ENCODE results near the gene ERCC1. TPM values are rescaled to one million over a fixed set of nuclear protein-coding genes. Genes with fewer than 3 reads are reported as not detected.

ERCC1 gene
- total and polyA plus RNA-seq, 9 donors: 41.1 to 98.6 (median 83.1) TPM

DNA sequence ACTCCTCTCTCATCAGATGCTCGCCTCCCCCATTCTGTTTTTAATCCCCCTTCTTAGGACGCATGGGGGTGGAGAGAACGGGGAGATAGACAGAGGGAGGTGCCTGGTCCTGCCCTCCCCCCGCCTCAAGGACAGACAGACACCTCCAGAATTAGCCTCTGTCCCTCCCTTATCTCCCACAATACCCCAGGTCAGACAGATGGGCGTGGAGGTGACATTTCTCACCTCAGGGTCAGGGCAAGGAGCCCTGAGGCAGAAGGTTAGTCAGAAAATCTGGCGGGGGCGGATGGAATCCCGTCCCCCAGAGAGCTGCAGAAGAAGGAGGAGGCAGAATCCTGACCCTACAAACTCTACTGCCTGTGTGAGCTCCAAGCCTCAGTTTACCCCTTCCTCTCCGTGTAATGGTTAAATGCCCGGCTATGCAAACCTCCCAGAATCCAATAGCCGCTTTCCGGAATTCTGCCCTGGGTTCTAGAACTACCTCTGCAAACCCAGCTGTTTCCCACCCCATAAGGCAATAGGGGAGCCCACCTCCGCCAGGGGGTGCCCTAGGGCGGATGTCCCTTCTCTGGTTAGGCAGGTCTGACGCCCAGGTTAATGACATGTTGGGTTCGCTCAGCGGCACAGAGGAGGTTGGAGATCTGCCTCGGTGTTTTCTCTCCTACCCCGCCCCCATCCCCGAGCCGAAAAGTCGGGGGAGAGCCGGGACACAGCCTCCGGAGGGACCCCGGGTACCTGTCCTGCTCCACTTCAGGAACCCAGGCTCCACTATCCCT, 19.7 kb downstream of the ERCC1 start:
- no peak overlapping the region for H3K27ac ChIP-seq
- H3K4me3 ChIP-seq: peak overlapping the region; percentile 48
- H3K9me3 ChIP-seq: no peaks in the 10 kb centered on the region
- no peaks in the 10 kb centered on the region for H3K36me3 ChIP-seq
- H3K4me1 ChIP-seq (ENCODE audit: insufficient read depth): peaks cover 3% of the 10 kb centered on the region
- H3K27me3 ChIP-seq: no peaks in the 10 kb centered on the region
- DNase-seq: peak in 3 of 5 donors; percentile 52 to 63 (median 60)
- TF ChIP-seq EP300 (IDR thresholded peaks at IDR 0.05) (no peak), POLR2A (IDR thresholded peaks at IDR 0.05) (no peak)
- TF ChIP-seq, protein P1, sequence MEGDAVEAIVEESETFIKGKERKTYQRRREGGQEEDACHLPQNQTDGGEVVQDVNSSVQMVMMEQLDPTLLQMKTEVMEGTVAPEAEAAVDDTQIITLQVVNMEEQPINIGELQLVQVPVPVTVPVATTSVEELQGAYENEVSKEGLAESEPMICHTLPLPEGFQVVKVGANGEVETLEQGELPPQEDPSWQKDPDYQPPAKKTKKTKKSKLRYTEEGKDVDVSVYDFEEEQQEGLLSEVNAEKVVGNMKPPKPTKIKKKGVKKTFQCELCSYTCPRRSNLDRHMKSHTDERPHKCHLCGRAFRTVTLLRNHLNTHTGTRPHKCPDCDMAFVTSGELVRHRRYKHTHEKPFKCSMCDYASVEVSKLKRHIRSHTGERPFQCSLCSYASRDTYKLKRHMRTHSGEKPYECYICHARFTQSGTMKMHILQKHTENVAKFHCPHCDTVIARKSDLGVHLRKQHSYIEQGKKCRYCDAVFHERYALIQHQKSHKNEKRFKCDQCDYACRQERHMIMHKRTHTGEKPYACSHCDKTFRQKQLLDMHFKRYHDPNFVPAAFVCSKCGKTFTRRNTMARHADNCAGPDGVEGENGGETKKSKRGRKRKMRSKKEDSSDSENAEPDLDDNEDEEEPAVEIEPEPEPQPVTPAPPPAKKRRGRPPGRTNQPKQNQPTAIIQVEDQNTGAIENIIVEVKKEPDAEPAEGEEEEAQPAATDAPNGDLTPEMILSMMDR (IDR thresholded peaks at IDR 0.05): no peak
- whole genome bisulfite sequencing, 3 donors: 17 to 25% (median 21%) methylated on average over 25 of the region's 25 CpGs
- intact Hi-C loops (cut with DNase I): no loop called here

DNA sequence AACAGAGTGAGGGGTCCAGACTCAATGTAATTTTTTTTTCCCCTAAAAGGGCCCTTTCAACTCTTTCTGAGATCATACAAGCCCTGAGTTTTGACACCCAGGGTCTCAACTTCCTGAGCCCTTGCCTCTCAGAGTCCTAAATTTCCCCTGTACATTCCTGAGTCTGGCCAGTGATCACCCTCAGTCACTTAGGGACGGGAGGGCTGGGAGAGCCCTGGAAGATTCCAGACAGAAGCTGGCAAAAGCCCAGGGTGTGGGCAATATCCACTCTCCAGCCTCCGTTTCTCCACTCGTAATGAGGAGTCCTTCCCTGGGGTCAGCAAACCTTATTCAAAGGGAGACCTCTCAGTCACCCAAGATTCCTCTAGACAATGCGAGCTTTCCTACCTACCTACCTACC, 20.4 kb downstream of the ERCC1 start:
- Histone ChIP-seq H3K27me3 (no peaks in the 10 kb centered on the region), H3K4me1 (ENCODE audit: insufficient read depth) (peaks cover 5% of the 10 kb centered on the region), H3K36me3 (no peaks in the 10 kb centered on the region), H3K27ac (no peak overlapping the region), H3K9me3 (no peaks in the 10 kb centered on the region), H3K4me3 (no peak overlapping the region)
- WGBS, 3 donors: 50 to 65% (median 58%) methylated on average over 4 of the region's 4 CpGs
- intact Hi-C loops (cut with DNase I): no loop called here
- no peak for TF ChIP-seq POLR2A (IDR thresholded peaks at IDR 0.05)
- TF ChIP-seq, protein P1 (IDR thresholded peaks at IDR 0.05): no peak
- TF ChIP-seq EP300 (IDR thresholded peaks at IDR 0.05): no peak
- DNase-seq: no peak

DNA sequence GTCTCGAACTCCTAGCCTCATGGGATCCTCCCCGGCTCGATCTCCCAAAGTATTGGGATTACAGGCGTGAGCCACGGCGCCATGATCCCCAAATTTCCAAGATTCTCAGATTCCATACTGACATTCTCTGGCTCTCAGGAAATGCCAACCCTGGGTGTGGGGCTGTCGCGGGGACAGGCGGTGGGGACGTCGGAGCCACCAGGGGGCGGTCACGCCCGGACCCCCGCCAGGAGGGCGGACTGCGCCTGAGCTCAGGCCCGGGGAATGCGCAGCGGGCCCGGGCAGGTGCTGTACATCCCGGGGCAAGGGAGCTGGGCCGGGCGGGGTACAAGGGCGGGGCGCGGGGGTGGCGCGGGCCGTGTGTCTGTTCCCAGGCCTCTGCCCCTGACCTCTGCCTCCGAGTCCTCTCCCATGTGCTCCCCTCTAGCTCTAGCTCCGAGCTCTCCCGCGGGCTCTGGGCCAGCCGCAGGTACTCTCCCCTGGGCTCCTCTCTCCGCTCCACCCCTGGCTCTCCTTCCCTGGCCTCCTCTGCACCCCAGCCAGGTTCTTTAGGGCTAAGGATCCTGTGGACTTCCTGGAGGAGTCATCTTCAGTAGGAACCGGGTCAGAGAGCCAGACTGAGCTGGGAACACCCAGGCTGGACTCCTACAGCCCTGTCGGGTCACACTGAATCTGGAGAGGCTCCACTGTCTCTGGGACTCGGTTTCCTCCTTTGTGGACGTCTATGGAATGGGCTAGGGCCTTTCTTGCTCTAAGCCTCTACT, 21.2 kb downstream of the ERCC1 start:
- WGBS, 3 donors: 29 to 31% (median 30%) methylated on average over 33 to 40 of the region's 40 CpGs
- intact Hi-C loops (cut with DNase I): no loop called here
- no peaks in the 10 kb centered on the region for H3K36me3 ChIP-seq
- H3K27ac ChIP-seq: no peak overlapping the region
- H3K4me1 ChIP-seq (ENCODE audit: insufficient read depth): peaks cover 9% of the 10 kb centered on the region
- H3K9me3 ChIP-seq: no peaks in the 10 kb centered on the region
- H3K4me3 ChIP-seq: no peak overlapping the region
- TF ChIP-seq EP300 (IDR thresholded peaks at IDR 0.05): no peak
- TF ChIP-seq, protein P1 (IDR thresholded peaks at IDR 0.05): no peak
- TF ChIP-seq POLR2A (IDR thresholded peaks at IDR 0.05): no peak
- H3K27me3 ChIP-seq: no peaks in the 10 kb centered on the region
- DNase-seq: peak in 1 of 5 donors; percentile 49

DNA sequence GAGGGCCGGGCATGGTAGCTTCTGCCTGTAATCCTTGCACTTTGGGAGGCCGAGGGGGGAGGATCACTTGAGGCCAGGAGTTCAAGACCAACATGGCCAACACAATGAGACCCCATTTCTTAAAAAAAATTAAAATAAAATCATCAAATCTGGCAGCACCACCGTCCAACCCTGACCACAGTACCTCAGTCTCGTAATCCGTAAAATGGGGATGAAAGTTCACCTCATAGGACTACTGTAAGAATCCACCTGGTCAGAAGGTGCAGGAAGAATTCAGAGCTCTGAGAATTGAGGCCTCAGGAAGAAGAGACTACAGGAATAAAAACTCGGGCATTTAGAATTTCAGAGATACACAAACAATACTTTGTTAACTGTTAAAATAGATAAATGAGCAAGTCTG, 21.9 kb downstream of the ERCC1 start:
- TF ChIP-seq EP300 (IDR thresholded peaks at IDR 0.05) (no peak), POLR2A (IDR thresholded peaks at IDR 0.05) (no peak)
- TF ChIP-seq, protein P1 (IDR thresholded peaks at IDR 0.05): no peak
- WGBS, 3 donors: 86 to 91% (median 87%) methylated on average over 6 of the region's 6 CpGs
- intact Hi-C loops (cut with DNase I): no loop called here
- DNase-seq: no peak
- no peaks in the 10 kb centered on the region for H3K27me3 ChIP-seq
- H3K36me3 ChIP-seq: no peaks in the 10 kb centered on the region
- peaks cover 7% of the 10 kb centered on the region for H3K4me1 ChIP-seq (ENCODE audit: insufficient read depth)
- no peak overlapping the region for H3K27ac ChIP-seq
- H3K4me3 ChIP-seq: no peak overlapping the region
- H3K9me3 ChIP-seq: no peaks in the 10 kb centered on the region

All from ovary (tissue), 9 donors.